ENCODE measurements around the gene FBXO31. TPM values are rescaled to one million over a fixed set of nuclear protein-coding genes. Genes with fewer than 3 reads are reported as not detected.

The FBXO31 gene
- total RNA-seq, 1 experiment from 2014 or later = 53.9 TPM

DNA sequence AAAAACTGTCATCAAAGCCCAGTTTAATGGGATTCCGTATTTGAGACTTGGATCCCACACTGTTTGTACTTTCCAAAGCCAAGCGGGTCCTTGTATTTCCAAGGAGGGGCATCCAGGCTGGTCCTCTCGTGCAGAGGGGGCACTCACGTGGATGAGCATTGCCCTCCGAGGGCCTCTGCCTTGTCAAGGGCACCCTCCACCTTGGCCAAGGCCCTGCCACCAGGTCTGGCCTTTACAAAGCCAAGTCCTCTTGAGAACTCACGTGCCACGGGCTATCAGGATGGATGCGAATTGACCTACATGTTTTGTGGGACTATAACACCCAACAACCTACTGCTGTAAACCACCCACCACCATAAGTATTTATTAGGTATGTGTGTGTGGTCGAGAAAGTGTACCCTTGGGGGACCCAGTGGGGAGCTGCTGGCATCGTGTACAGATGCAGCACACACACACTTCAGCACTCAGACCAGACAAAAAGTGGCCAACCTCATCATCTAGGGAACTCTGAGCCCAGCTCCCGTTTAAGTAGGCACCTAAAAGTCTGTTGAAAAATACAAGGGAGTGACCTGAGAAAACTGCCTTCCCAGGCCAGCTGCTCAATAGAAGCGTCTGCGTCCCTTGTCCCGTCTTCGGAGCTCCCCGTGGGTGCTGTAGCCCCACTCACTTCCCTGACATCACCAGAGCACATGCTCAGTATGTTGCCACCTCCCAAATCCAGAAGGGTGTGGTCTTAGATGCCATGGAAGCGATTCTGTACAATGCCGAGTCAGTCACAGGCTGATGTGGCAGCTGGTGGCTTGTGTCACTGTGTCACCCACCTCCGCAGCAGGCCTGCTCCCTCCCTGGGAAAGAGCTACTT, 21.4 kb upstream of the FBXO31 start:
- BruUV-seq (replicated peaks) = no TSS peak
- H3K9me3 Mint-ChIP-seq (ENCODE audit: unreplicated experiment) = no peaks in the 10 kb centered on the region
- peaks cover 87% of the 10 kb centered on the region for H3K36me3 Mint-ChIP-seq (ENCODE audit: insufficient read depth, unreplicated experiment)
- peaks cover 14% of the 10 kb centered on the region for H3K4me1 Mint-ChIP-seq (ENCODE audit: insufficient read depth, unreplicated experiment)
- no peak overlapping the region for H3K4me3 Mint-ChIP-seq (ENCODE audit: unreplicated experiment)
- no peak for DNase-seq (ENCODE audit: unreplicated experiment)
- intact Hi-C loops (cut with micrococcal nuclease) = loop anchor here (10.0 kb wide), 1 partner anchor 840 kb away; the partner anchor contains the start of gene FOXC2
- POLR2A ChIA-PET = interaction anchor here (0.7 to 1.1 kb wide), 3 partner anchors 17 to 779 kb away, joined by 3 to 4 read pairs (median 4); no protein-coding TSS in a partner anchor
- H3K27me3 Mint-ChIP-seq (ENCODE audit: insufficient read depth, unreplicated experiment) = no peaks in the 10 kb centered on the region
- CTCF ChIA-PET = interaction anchor here (0.7 to 2.9 kb wide), 3 partner anchors 10 to 231 kb away, joined by 3 to 11 read pairs (median 5); no protein-coding TSS in a partner anchor
- H3K27ac Mint-ChIP-seq (ENCODE audit: low read depth, unreplicated experiment) = no peak overlapping the region
- TF ChIP-seq, protein P1, sequence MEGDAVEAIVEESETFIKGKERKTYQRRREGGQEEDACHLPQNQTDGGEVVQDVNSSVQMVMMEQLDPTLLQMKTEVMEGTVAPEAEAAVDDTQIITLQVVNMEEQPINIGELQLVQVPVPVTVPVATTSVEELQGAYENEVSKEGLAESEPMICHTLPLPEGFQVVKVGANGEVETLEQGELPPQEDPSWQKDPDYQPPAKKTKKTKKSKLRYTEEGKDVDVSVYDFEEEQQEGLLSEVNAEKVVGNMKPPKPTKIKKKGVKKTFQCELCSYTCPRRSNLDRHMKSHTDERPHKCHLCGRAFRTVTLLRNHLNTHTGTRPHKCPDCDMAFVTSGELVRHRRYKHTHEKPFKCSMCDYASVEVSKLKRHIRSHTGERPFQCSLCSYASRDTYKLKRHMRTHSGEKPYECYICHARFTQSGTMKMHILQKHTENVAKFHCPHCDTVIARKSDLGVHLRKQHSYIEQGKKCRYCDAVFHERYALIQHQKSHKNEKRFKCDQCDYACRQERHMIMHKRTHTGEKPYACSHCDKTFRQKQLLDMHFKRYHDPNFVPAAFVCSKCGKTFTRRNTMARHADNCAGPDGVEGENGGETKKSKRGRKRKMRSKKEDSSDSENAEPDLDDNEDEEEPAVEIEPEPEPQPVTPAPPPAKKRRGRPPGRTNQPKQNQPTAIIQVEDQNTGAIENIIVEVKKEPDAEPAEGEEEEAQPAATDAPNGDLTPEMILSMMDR (IDR thresholded peaks at IDR 0.05; ENCODE audit: unreplicated experiment) = no peak

DNA sequence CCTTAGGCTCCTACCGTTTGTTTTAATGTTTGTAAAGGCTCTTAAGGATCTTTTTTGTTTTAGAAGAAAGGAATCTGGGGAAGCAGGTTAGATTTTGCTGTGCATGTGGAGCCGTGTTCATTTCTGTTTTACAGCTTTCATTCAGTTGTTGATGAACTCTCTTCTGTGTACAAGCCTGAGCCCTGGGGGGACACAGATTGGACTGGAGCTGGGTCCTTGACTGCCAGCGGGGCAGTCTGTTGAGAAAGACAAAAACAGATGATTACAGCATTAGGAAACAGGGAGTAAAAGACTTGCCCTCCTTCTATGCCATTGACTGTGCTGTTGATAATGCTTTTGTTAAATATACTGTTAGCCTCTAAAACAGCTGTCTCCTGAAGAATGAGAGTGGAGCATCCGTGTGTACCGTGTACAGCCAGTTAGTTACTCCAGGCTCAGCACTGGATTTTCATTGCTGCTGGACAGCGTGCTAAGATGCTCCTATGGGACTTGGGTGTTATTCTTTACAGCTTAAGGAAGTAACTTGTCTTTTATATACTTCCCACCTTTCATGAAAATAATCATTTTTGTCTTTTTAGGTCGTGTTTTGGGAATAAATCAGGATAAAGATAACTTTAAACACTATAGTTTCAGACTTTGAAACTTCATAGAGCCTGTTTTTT, 11.7 kb upstream of the FBXO31 start:
- no peak for DNase-seq (ENCODE audit: unreplicated experiment)
- H3K36me3 Mint-ChIP-seq (ENCODE audit: insufficient read depth, unreplicated experiment) = peaks cover 55% of the 10 kb centered on the region
- peak overlapping the region; percentile 64 for H3K27ac Mint-ChIP-seq (ENCODE audit: low read depth, unreplicated experiment)
- CTCF ChIA-PET = interaction anchor here (0.7 to 4.7 kb wide), 12 partner anchors 9 to 832 kb away, joined by 3 to 35 read pairs (median 3); partner anchors contain the start of gene C16orf95
- TF ChIP-seq, protein P1 (IDR thresholded peaks at IDR 0.05; ENCODE audit: unreplicated experiment) = no peak
- intact Hi-C loops (cut with micrococcal nuclease) = loop anchor here (2.0 kb wide), 2 partner anchors 71 to 79 kb away; partner anchors contain the start of gene C16orf95
- POLR2A ChIA-PET = interaction anchor here (0.8 to 4.3 kb wide), 7 partner anchors 8 to 79 kb away, joined by 3 to 101 read pairs (median 7); partner anchors contain the start of genes C16orf95 and FBXO31
- BruUV-seq (replicated peaks) = no TSS peak
- H3K27me3 Mint-ChIP-seq (ENCODE audit: insufficient read depth, unreplicated experiment) = no peaks in the 10 kb centered on the region
- peaks cover 20% of the 10 kb centered on the region for H3K4me1 Mint-ChIP-seq (ENCODE audit: insufficient read depth, unreplicated experiment)
- H3K9me3 Mint-ChIP-seq (ENCODE audit: unreplicated experiment) = no peaks in the 10 kb centered on the region
- H3K4me3 Mint-ChIP-seq (ENCODE audit: unreplicated experiment) = no peak overlapping the region

DNA sequence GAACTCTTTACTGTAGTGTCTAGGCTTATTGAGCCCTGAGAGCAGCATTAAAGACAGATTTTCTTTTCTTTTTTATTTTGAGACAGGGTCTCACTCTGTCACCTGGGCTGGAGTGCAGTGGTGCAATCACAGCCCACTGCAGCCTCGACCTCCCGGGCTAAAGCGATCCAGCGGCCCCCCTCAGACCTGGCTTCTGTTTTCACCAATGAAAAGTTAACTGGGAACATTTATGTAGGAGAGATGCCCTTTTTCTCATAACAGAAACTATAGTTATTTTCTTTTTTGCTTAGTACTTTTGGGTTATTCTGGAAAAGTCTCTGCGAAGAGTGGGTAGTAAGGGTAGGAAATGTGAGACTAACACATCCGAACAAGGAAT, 10.1 kb upstream of the FBXO31 start:
- intact Hi-C loops (cut with micrococcal nuclease) = loop anchor here (2.0 kb wide), 2 partner anchors 69 to 77 kb away; partner anchors contain the start of gene C16orf95
- Mint-ChIP-seq H3K36me3 (ENCODE audit: insufficient read depth, unreplicated experiment) (peaks cover 38% of the 10 kb centered on the region), H3K4me1 (ENCODE audit: insufficient read depth, unreplicated experiment) (peaks cover 20% of the 10 kb centered on the region)

More for the DNA sequence above, 10.1 kb upstream of the FBXO31 start:
- Mint-ChIP-seq H3K27ac (ENCODE audit: low read depth, unreplicated experiment) (peak overlapping the region; percentile 75), H3K27me3 (ENCODE audit: insufficient read depth, unreplicated experiment) (no peaks in the 10 kb centered on the region), H3K4me3 (ENCODE audit: unreplicated experiment) (peak overlapping the region; percentile 79), H3K9me3 (ENCODE audit: unreplicated experiment) (no peaks in the 10 kb centered on the region)
- CTCF ChIA-PET = interaction anchor here (0.6 to 4.7 kb wide), 9 partner anchors 19 to 832 kb away, joined by 3 to 35 read pairs (median 4); partner anchors contain the start of gene C16orf95
- no TSS peak for BruUV-seq (replicated peaks)
- no peak for DNase-seq (ENCODE audit: unreplicated experiment)
- TF ChIP-seq, protein P1 (IDR thresholded peaks at IDR 0.05; ENCODE audit: unreplicated experiment) = no peak
- POLR2A ChIA-PET = interaction anchor here (0.6 to 4.3 kb wide), 15 partner anchors 9 to 242 kb away, joined by 3 to 101 read pairs (median 7); partner anchors contain the start of gene FBXO31
